Measurements from ENCODE around the gene WNT9B.

WNT9B gene

GRCh38 chr17:46884552-46884951, 33.2 kb downstream of the WNT9B start:
- Histone ChIP-seq H3K4me3 (ENCODE audit: low read depth, low read length) (no peak overlapping the region), H3K4me1 (ENCODE audit: control insufficient read depth, insufficient read depth, low read length) (no peaks in the 10 kb centered on the region), H3K9me3 (ENCODE audit: control insufficient read depth, insufficient read depth, low read length) (no peaks in the 10 kb centered on the region), H3K9ac (ENCODE audit: low read depth, low read length) (no peak overlapping the region), H3K36me3 (ENCODE audit: control insufficient read depth, insufficient read depth, low read length) (no peaks in the 10 kb centered on the region), H3K27me3 (ENCODE audit: control insufficient read depth, insufficient read depth, low read length) (no peaks in the 10 kb centered on the region), H3K27ac (ENCODE audit: low read depth, low read length) (no peak overlapping the region)

- H3K36me3 ChIP-seq (ENCODE audit: control insufficient read depth, insufficient read depth, low read length): no peaks in the 10 kb centered on the region
- H3K27me3 ChIP-seq (ENCODE audit: control insufficient read depth, insufficient read depth, low read length): no peaks in the 10 kb centered on the region
- H3K4me1 ChIP-seq (ENCODE audit: control insufficient read depth, insufficient read depth, low read length): no peaks in the 10 kb centered on the region
- H3K4me3 ChIP-seq (ENCODE audit: low read depth, low read length): no peak overlapping the region
- no peak overlapping the region for H3K27ac ChIP-seq (ENCODE audit: low read depth, low read length)
- H3K9me3 ChIP-seq (ENCODE audit: control insufficient read depth, insufficient read depth, low read length): no peaks in the 10 kb centered on the region
- no peak overlapping the region for H3K9ac ChIP-seq (ENCODE audit: low read depth, low read length)
Observed at GRCh38 chr17:46885415-46886309, 34.3 kb downstream of the WNT9B start.

- H3K9me3 ChIP-seq (ENCODE audit: control insufficient read depth, insufficient read depth, low read length): no peaks in the 10 kb centered on the region
- no peaks in the 10 kb centered on the region for H3K4me1 ChIP-seq (ENCODE audit: control insufficient read depth, insufficient read depth, low read length)
- H3K9ac ChIP-seq (ENCODE audit: low read depth, low read length): no peak overlapping the region
- H3K4me3 ChIP-seq (ENCODE audit: low read depth, low read length): no peak overlapping the region
- no peak overlapping the region for H3K27ac ChIP-seq (ENCODE audit: low read depth, low read length)
- no peaks in the 10 kb centered on the region for H3K27me3 ChIP-seq (ENCODE audit: control insufficient read depth, insufficient read depth, low read length)
- H3K36me3 ChIP-seq (ENCODE audit: control insufficient read depth, insufficient read depth, low read length): no peaks in the 10 kb centered on the region
Observed at GRCh38 chr17:46886310-46886663, 34.9 kb downstream of the WNT9B start.

GRCh38 chr17:46887717-46888116, 36.3 kb downstream of the WNT9B start:
- H3K9me3 ChIP-seq (ENCODE audit: control insufficient read depth, insufficient read depth, low read length): no peaks in the 10 kb centered on the region
- no peaks in the 10 kb centered on the region for H3K36me3 ChIP-seq (ENCODE audit: control insufficient read depth, insufficient read depth, low read length)
- no peaks in the 10 kb centered on the region for H3K4me1 ChIP-seq (ENCODE audit: control insufficient read depth, insufficient read depth, low read length)
- no peak overlapping the region for H3K4me3 ChIP-seq (ENCODE audit: low read depth, low read length)
- H3K27ac ChIP-seq (ENCODE audit: low read depth, low read length): no peak overlapping the region
- no peaks in the 10 kb centered on the region for H3K27me3 ChIP-seq (ENCODE audit: control insufficient read depth, insufficient read depth, low read length)
- no peak overlapping the region for H3K9ac ChIP-seq (ENCODE audit: low read depth, low read length)

GRCh38 chr17:46888727-46889126, 37.3 kb downstream of the WNT9B start:
- H3K4me3 ChIP-seq (ENCODE audit: low read depth, low read length): no peak overlapping the region
- no peaks in the 10 kb centered on the region for H3K9me3 ChIP-seq (ENCODE audit: control insufficient read depth, insufficient read depth, low read length)
- no peak overlapping the region for H3K9ac ChIP-seq (ENCODE audit: low read depth, low read length)
- H3K36me3 ChIP-seq (ENCODE audit: control insufficient read depth, insufficient read depth, low read length): no peaks in the 10 kb centered on the region
- H3K4me1 ChIP-seq (ENCODE audit: control insufficient read depth, insufficient read depth, low read length): no peaks in the 10 kb centered on the region
- no peak overlapping the region for H3K27ac ChIP-seq (ENCODE audit: low read depth, low read length)
- H3K27me3 ChIP-seq (ENCODE audit: control insufficient read depth, insufficient read depth, low read length): no peaks in the 10 kb centered on the region

DNA sequence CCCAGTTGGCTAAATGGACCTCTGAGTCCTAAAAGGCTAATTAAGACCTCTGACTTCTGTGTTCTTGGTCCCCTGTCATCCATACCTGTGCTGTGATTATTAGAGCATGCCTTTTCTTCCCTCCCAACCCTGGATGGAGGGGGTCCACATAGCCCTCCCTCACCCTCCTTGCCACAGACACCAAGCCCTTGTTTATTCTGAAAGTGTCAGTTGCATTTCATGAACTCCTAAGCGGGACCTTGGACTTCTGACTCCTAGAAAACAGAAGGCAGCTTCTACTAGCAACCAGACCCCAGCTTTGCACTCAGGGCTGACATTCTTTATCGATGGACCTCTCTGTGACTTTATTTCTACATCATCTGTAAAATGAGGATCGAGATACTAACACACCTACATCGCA, 38.1 kb downstream of the WNT9B start:
- no peak overlapping the region for H3K27ac ChIP-seq (ENCODE audit: low read depth, low read length)
- H3K36me3 ChIP-seq (ENCODE audit: control insufficient read depth, insufficient read depth, low read length): no peaks in the 10 kb centered on the region
- H3K4me1 ChIP-seq (ENCODE audit: control insufficient read depth, insufficient read depth, low read length): peaks cover 7% of the 10 kb centered on the region
- no peak overlapping the region for H3K9ac ChIP-seq (ENCODE audit: low read depth, low read length)
- H3K27me3 ChIP-seq (ENCODE audit: control insufficient read depth, insufficient read depth, low read length): no peaks in the 10 kb centered on the region
- no peak overlapping the region for H3K4me3 ChIP-seq (ENCODE audit: low read depth, low read length)
- H3K9me3 ChIP-seq (ENCODE audit: control insufficient read depth, insufficient read depth, low read length): no peaks in the 10 kb centered on the region

DNA sequence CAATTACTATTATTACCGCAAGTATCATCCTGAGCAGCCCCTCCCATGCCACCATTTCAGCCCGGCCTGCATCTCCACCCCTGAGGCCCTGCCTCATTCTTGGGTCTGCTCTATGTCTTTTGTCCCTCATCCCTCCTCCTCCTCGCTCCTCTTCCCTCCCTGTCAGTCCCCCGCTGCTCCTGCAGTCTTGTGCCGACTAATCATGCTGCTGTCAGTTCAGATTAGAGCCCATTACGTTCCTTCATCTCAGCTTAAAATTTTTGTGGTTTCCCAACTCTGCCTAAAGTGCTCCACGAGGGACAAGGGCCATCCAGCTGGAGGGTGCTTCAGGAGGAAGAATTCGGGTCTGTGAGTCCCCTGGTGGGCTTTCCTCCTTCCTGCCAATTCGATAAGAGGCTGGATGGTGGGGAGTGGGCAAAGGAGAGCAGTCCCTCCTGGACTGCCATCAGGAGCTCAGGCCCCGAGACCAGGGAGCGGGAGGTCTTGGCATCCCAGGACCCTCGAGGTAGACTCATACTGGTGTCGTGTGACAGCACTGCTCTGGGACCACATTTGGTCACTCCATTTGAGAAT, 38.7 kb downstream of the WNT9B start:
- no peak overlapping the region for H3K9ac ChIP-seq (ENCODE audit: low read depth, low read length)
- H3K9me3 ChIP-seq (ENCODE audit: control insufficient read depth, insufficient read depth, low read length): no peaks in the 10 kb centered on the region
- H3K27ac ChIP-seq (ENCODE audit: low read depth, low read length): no peak overlapping the region
- no peak overlapping the region for H3K4me3 ChIP-seq (ENCODE audit: low read depth, low read length)
- peaks cover 12% of the 10 kb centered on the region for H3K4me1 ChIP-seq (ENCODE audit: control insufficient read depth, insufficient read depth, low read length)
- H3K36me3 ChIP-seq (ENCODE audit: control insufficient read depth, insufficient read depth, low read length): no peaks in the 10 kb centered on the region
- H3K27me3 ChIP-seq (ENCODE audit: control insufficient read depth, insufficient read depth, low read length): no peaks in the 10 kb centered on the region

- Histone ChIP-seq H3K4me3 (ENCODE audit: low read depth, low read length) (no peak overlapping the region), H3K27ac (ENCODE audit: low read depth, low read length) (no peak overlapping the region), H3K9ac (ENCODE audit: low read depth, low read length) (no peak overlapping the region), H3K36me3 (ENCODE audit: control insufficient read depth, insufficient read depth, low read length) (no peaks in the 10 kb centered on the region), H3K9me3 (ENCODE audit: control insufficient read depth, insufficient read depth, low read length) (no peaks in the 10 kb centered on the region), H3K27me3 (ENCODE audit: control insufficient read depth, insufficient read depth, low read length) (no peaks in the 10 kb centered on the region), H3K4me1 (ENCODE audit: control insufficient read depth, insufficient read depth, low read length) (peaks cover 12% of the 10 kb centered on the region)
Observed at GRCh38 chr17:46890638-46891037, 39.3 kb downstream of the WNT9B start.

DNA sequence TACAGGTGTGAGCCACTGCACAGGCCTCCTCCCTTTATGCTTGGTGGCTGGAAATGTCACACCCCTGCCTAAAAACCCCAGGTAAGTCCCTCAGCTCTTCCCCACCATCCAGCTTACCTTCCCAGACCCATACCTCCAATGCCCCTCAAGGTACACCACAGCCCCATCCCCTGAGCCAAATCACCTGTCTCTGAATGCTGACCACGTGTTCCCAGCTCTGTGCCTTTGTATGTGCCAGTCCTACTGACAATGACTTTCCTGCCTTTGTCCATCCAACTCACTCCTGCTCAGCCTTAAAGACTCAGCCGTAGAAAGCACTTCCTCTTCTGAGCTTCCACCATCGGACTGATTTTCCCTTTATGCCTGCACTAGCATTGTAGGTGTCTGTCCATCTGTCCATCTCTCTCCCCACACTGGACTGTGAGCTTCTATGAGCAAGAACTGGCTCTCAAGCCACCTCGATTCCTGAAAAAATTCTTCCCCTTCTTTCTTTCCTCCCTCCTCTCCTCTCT, 40.9 kb downstream of the WNT9B start:
- no peaks in the 10 kb centered on the region for H3K27me3 ChIP-seq (ENCODE audit: control insufficient read depth, insufficient read depth, low read length)
- peaks cover 12% of the 10 kb centered on the region for H3K4me1 ChIP-seq (ENCODE audit: control insufficient read depth, insufficient read depth, low read length)
- no peaks in the 10 kb centered on the region for H3K36me3 ChIP-seq (ENCODE audit: control insufficient read depth, insufficient read depth, low read length)
- no peaks in the 10 kb centered on the region for H3K9me3 ChIP-seq (ENCODE audit: control insufficient read depth, insufficient read depth, low read length)
- H3K4me3 ChIP-seq (ENCODE audit: low read depth, low read length): no peak overlapping the region
- H3K9ac ChIP-seq (ENCODE audit: low read depth, low read length): no peak overlapping the region
- no peak overlapping the region for H3K27ac ChIP-seq (ENCODE audit: low read depth, low read length)

- no peak overlapping the region for H3K9ac ChIP-seq (ENCODE audit: low read depth, low read length)
- H3K9me3 ChIP-seq (ENCODE audit: control insufficient read depth, insufficient read depth, low read length): no peaks in the 10 kb centered on the region
- H3K27me3 ChIP-seq (ENCODE audit: control insufficient read depth, insufficient read depth, low read length): no peaks in the 10 kb centered on the region
- no peak overlapping the region for H3K4me3 ChIP-seq (ENCODE audit: low read depth, low read length)
- peaks cover 12% of the 10 kb centered on the region for H3K4me1 ChIP-seq (ENCODE audit: control insufficient read depth, insufficient read depth, low read length)
- H3K27ac ChIP-seq (ENCODE audit: low read depth, low read length): no peak overlapping the region
- H3K36me3 ChIP-seq (ENCODE audit: control insufficient read depth, insufficient read depth, low read length): no peaks in the 10 kb centered on the region
Observed at GRCh38 chr17:46894024-46894423, 42.6 kb downstream of the WNT9B start.

DNA sequence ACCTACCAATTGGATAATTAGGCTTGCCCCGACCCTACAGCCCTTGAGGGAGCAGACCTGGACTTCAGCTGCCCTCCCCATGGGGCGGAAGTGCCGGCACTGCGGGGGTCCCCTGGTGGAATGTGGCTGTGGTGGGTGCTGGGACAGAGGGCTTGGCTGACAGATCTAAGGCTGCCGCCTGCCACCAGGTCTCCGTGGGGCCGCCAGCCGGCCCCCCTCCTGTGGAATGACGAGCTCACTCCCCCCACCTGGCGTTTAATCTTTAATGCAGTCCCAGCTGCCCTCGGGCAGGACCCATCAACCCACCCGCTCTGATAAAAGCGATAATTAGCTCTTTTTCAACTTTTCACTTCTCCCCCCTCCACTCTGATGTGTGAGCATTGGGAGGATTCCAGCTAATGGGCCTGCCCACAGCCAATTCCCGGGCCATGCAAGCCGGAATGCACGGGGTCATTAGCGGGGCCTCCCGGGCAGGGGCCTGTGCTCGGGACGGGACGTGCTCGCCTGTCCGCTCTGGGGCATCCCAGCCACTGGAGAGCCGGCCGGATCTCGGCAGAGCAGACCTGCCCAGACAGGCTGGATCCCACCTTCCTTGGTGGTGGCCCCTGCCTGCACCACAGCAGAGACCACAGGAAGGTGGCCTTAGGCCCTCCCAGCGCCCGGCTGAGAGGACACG, 43.2 kb downstream of the WNT9B start:
- H3K27me3 ChIP-seq (ENCODE audit: control insufficient read depth, insufficient read depth, low read length): no peaks in the 10 kb centered on the region
- peaks cover 12% of the 10 kb centered on the region for H3K4me1 ChIP-seq (ENCODE audit: control insufficient read depth, insufficient read depth, low read length)
- H3K9me3 ChIP-seq (ENCODE audit: control insufficient read depth, insufficient read depth, low read length): no peaks in the 10 kb centered on the region
- no peak overlapping the region for H3K27ac ChIP-seq (ENCODE audit: low read depth, low read length)
- H3K9ac ChIP-seq (ENCODE audit: low read depth, low read length): no peak overlapping the region
- H3K4me3 ChIP-seq (ENCODE audit: low read depth, low read length): no peak overlapping the region
- no peaks in the 10 kb centered on the region for H3K36me3 ChIP-seq (ENCODE audit: control insufficient read depth, insufficient read depth, low read length)

Data from HUES48 (cell line).